K562 (cell line): ENCODE results near the gene MARK3. TPM values are rescaled to one million over a fixed set of nuclear protein-coding genes. Genes with fewer than 3 reads are reported as not detected.

Experiments
- CTCF ChIP-seq, 3 experiments: IDR thresholded peaks in 2 of 3; conservative IDR thresholded peaks in 1 of 3; 2 replicates each; pipeline ENCODE4 v1.5.1; 2011 to 2012; ENCODE audit warnings: low read length in 3 of 3, mild to moderate bottlenecking in 3 of 3, control low read depth in 2 of 3, improper control_type of control experiment in 1 of 3, inconsistent platforms in 1 of 3, low read depth in 1 of 3, mixed read lengths in 1 of 3, moderate library complexity in 1 of 3; ENCODE audit not compliant: insufficient read depth in 2 of 3
- ELF2 ChIP-seq: fragments of 250-450 bp; sonication (Bioruptor Pico); IDR thresholded peaks from 2 replicates; pipeline ENCODE4 v1.5.0; 2021; ENCODE audit warnings: mild to moderate bottlenecking
- ESRRB ChIP-seq: fragments of 250-450 bp; sonication (Bioruptor Pico); IDR thresholded peaks from 2 replicates; pipeline ENCODE4 v1.5.0; 2020; ENCODE audit warnings: mild to moderate bottlenecking, moderate library complexity, borderline replicate concordance
- MEIS2 ChIP-seq: fragments of 450-650 bp; IDR thresholded peaks from 2 replicates; pipeline ENCODE4 v1.6.1; 2014; ENCODE audit warnings: mild to moderate bottlenecking; ENCODE audit not compliant: partially characterized antibody
- ZNF197 ChIP-seq: fragments of 200-800 bp; sonication (Bioruptor generic); IDR thresholded peaks from 2 replicates; pipeline ENCODE4 v1.6.1; 2016; ENCODE audit warnings: low read depth, missing genetic modification characterization, missing compliant biosample characterization
- ZNF518B ChIP-seq: fragments of 250-450 bp; sonication (Bioruptor Pico); IDR thresholded peaks from 2 replicates; pipeline ENCODE4 v1.5.0; 2021; ENCODE audit warnings: mild to moderate bottlenecking, moderate library complexity
- polyA plus RNA-seq, 8 experiments: library from polyadenylated mRNA; depleted of rRNA in 4 of 8; stranded (reverse) in 5 of 8; unstranded in 3 of 8; fragments of >200 nt; fragmentation: Nextera tagmentation in 2 of 8; fragmentation: Illumina TruSeq in 1 of 8; extraction: Ambion mirVana in 2 of 8; extraction: Trizol in 1 of 8; gene quantifications; 2 replicates each; pipeline versions ENCODE4 v1.2.1 to v1.2.3, GENCODE V29; 2011 to 2014; ENCODE audit warnings: inconsistent platforms in 1 of 8, missing spikeins in 1 of 8
- total RNA-seq, 7 experiments: library from RNA; depleted of rRNA in 6 of 7; stranded (reverse); fragments of >200 nt in 6 of 7; fragmentation: Illumina TruSeq in 2 of 7; extraction: Trizol in 2 of 7; gene quantifications; 2 replicates each; pipeline versions ENCODE4 v1.2.1 to v1.2.3, GENCODE V29; 2011 to 2021; ENCODE audit warnings: low replicate concordance in 1 of 7

MARK3 gene
- total and polyA plus RNA-seq, 9 of the 15 experiments (the other 6 are each of a cell fraction or from before 2014, with no cell fraction given) = 10.1 to 68.7 (median 56.3) TPM

- TF ChIP-seq ESRRB (CRISPR knock-in tag) = no peak
- TF ChIP-seq ZNF518B (CRISPR knock-in tag) = no peak
- no peak for TF ChIP-seq ZNF197 (CRISPR knock-in tag)
- TF ChIP-seq CTCF (IDR thresholded peaks at IDR 0.05 in 2 of 3, conservative IDR thresholded peaks at IDR 0.05 in 1 of 3; ENCODE audit: insufficient read depth in 2 of 3, low read depth in 1 of 3, low read length in 3 of 3) = no peak
- TF ChIP-seq MEIS2 = no peak
- TF ChIP-seq ELF2 (CRISPR knock-in tag) = no peak
Observed at GRCh38 chr14:103485504-103485903, 100.3 kb downstream of the MARK3 start (continued).
